Lower leg skin (tissue), 4 donors: Measurements from ENCODE around the gene LIFR. TPM values are rescaled to one million over a fixed set of nuclear protein-coding genes. Genes with fewer than 3 reads are reported as not detected.

Experiments used
- DNase-seq, 2 donors: peaks; one replicate each; pipeline ENCODE4 v3.0.0-alpha.2; 2019; ENCODE audit warnings: low spot score in 2 of 2
- H3K4me3 ChIP-seq: fragments of 200-600 bp; sonication (generic); 2 replicates; pipeline ENCODE4 v1.5.1; 2017; ENCODE audit warnings: mild to moderate bottlenecking, low read depth; ENCODE audit not compliant: poor library complexity, severe bottlenecking
- POLR2A ChIP-seq, 2 donors: fragments of 450-650 bp; IDR thresholded peaks; one replicate each; pipeline ENCODE4 v1.6.1; 2016 to 2017; ENCODE audit warnings: antibody characterized with exemption in 2 of 2, mild to moderate bottlenecking in 1 of 2, moderate library complexity in 1 of 2
- WGBS, 2 donors: methylation state at CpG; one replicate each; pipeline ENCODE4 v1.1.5; 2018; 5-methylcytosine and 5-hydroxymethylcytosine counted together
- intact Hi-C: fragments of 100-400 bp; cut with DNase I; formaldehyde crosslinking; loops from one replicate; pipeline ENCODE4 v1.15.0; 2023; ENCODE audit warnings: low total_unique reads
- total RNA-seq, 4 donors: library from RNA; depleted of rRNA; stranded (reverse); fragments of >200 nt; gene quantifications; one replicate each; pipeline ENCODE4 v1.1.0, GENCODE V29; 2016
- TF ChIP-seq, protein P1 (sequence below), 3 donors: fragments of 450-650 bp; IDR thresholded peaks; one replicate each; pipeline ENCODE4 v1.5.1; 2016; ENCODE audit warnings: antibody characterized with exemption in 3 of 3, mild to moderate bottlenecking in 3 of 3, moderate library complexity in 2 of 3

The LIFR gene
- total RNA-seq, 4 donors from 2014 or later, result 28.3 to 70.6 (median 42.1) TPM

DNA sequence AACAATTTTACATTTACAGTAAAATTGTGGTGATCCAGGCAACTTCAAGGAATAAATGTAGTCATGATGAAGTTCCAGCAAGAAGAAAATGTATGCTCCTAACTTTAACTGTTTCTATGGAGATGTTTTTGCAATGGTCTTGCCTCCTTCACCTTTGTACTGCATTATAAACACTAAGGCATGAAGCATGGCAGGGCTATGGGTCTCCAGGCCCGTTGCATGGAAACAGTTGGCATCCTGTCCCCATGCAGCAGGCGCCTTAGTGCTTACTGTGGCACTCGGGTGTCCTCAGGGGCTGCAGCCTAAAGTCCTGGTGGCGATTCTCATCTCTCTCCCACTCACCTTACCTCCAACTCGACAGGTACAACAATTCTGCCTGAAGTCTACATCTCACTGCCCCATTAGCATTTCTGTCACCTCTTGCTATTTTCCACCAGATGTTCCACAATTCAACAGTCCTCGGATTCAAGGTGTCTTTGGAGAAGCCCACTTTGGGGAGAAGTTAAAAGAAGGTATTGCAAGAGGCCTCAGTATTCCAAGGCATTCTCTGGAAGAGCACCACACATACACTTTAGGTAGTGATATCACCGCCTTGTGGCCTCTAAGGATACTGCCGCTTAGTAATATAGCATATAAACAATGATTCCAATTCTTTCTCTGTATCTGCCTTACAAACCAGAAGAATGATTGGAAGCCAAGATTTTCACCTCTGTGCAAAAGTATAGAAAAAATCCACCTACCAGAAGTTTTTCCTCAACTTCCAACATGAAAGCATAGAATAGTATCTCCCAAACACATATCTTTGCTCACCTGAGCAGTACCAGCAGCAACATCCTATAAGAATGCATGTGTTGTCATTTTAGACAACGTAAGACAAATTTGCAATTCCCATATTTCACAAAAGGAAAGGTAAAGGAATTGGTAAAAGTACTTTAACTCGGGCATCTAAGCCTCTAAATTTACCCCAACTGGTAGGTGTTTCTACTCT lies 5.1 kb downstream of the LIFR start:
- TF ChIP-seq, protein P1, sequence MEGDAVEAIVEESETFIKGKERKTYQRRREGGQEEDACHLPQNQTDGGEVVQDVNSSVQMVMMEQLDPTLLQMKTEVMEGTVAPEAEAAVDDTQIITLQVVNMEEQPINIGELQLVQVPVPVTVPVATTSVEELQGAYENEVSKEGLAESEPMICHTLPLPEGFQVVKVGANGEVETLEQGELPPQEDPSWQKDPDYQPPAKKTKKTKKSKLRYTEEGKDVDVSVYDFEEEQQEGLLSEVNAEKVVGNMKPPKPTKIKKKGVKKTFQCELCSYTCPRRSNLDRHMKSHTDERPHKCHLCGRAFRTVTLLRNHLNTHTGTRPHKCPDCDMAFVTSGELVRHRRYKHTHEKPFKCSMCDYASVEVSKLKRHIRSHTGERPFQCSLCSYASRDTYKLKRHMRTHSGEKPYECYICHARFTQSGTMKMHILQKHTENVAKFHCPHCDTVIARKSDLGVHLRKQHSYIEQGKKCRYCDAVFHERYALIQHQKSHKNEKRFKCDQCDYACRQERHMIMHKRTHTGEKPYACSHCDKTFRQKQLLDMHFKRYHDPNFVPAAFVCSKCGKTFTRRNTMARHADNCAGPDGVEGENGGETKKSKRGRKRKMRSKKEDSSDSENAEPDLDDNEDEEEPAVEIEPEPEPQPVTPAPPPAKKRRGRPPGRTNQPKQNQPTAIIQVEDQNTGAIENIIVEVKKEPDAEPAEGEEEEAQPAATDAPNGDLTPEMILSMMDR (IDR thresholded peaks at IDR 0.05), result peak in 1 of 3 donors; percentile 5
- no peak for TF ChIP-seq POLR2A (IDR thresholded peaks at IDR 0.05)
- no peak overlapping the region for H3K4me3 ChIP-seq
- intact Hi-C loops, result no loop called here
- no peak for DNase-seq
- 66 to 67% methylated on average over 10 of the region's 10 CpGs for WGBS, 2 donors

DNA sequence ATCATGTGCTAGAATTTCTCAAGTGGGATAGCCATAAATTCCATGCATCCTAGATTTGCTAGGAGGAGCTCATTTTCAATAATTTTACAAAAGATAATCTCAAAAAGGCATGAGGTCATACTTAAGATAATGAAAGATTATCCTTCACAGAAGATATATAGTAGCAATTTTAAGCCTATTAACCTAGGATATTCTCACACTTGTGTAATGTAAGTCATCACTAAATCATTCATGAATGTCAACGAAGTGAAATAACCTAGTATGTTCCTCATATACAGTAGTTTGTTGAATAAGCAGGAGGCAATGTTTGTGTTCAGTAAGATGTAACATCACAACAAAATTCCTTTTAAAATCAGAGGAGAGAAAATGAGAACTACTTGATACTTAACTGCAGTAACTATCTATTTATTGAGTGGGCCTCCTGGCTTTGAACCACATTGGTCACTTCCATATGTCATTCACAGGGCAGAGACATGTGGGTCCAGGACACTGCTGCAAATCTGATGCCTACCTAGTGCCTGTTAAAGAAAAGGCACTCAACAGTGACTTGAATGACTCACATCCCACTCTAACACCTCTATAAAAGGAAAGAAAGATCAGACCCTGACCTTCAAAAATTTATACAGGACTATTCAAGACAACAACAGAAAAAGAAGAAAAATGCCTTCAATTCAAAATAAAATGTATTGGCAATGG lies 8.2 kb downstream of the LIFR start:
- TF ChIP-seq, protein P1 (IDR thresholded peaks at IDR 0.05), result no peak
- no peak for TF ChIP-seq POLR2A (IDR thresholded peaks at IDR 0.05)
- intact Hi-C loops, result no loop called here
- DNase-seq, result no peak
- no peak overlapping the region for H3K4me3 ChIP-seq
- WGBS, 2 donors, result 65 to 67% methylated on average over 1 of the region's 1 CpG

DNA sequence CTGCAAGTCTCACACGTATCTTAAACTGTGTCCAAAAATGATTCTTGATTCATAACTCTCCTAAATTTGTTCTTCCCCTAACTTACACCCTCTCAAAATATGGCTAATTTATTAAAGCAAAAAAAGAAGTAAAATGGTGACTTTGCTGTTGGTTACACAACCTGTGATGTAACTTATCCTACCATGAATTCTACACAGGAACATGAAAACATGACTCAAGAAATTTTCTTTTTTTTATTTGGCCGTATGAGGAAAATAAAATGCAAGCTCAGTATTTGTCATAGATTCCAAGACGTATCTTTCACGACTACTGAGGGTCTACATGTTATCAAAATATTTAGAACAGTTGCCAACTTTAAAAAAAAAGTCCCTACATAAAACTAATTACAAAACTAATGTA lies 9.2 kb downstream of the LIFR start:
- 71 to 75% methylated on average over 4 of the region's 4 CpGs for WGBS, 2 donors
- no peak for DNase-seq
- no peak overlapping the region for H3K4me3 ChIP-seq
- intact Hi-C loops, result no loop called here
- TF ChIP-seq, protein P1 (IDR thresholded peaks at IDR 0.05), result no peak
- no peak for TF ChIP-seq POLR2A (IDR thresholded peaks at IDR 0.05)

DNA sequence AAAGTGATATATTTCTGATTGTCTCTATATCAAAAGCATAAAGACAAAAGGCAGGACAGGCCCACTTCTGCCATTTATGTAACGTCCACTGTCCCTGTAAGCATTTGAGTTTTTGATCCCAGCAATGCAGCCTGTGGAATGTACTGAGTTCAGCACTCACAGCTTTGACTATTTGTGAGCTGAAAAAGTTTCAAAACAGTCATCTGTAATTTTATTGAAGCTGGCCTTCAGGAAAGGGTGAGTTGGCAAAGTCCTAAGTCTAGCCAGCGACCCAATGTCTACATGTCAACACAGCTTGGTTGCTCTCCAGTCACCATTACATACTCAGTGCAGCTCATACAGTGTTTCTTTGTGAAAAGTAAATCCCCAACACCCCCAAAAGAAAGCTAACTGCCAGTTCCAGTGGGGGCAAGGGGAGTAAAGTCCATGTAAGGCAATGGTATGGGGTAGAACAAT lies 9.7 kb downstream of the LIFR start:
- WGBS, 2 donors, result 63 to 67% methylated on average over 2 of the region's 2 CpGs
- DNase-seq, result no peak
- TF ChIP-seq, protein P1 (IDR thresholded peaks at IDR 0.05), result no peak
- no peak for TF ChIP-seq POLR2A (IDR thresholded peaks at IDR 0.05)
- H3K4me3 ChIP-seq, result no peak overlapping the region
- intact Hi-C loops, result no loop called here

DNA sequence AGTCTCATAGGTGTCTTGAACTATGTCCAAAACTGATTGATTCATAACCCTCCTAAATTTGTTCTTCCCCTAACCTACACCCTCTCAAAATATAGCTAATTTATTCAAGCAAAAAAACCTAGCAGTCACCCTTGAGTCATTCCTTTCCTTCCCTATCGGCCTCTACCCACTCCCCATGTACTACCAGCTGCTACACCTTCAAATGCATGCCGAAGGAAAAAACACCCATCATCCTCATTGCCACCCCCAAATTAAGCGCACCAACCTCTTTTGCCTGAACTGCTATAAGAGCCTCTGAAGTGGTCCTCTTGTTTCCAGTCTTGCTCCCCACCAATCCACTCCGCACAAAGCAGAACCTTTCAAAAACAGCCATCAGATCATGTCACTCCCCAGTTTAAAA lies 12.6 kb downstream of the LIFR start:
- no peak overlapping the region for H3K4me3 ChIP-seq
- 96 to 97% methylated on average over 4 of the region's 4 CpGs for WGBS, 2 donors
- intact Hi-C loops, result no loop called here
- DNase-seq, result no peak
- TF ChIP-seq POLR2A (IDR thresholded peaks at IDR 0.05), result no peak
- TF ChIP-seq, protein P1 (IDR thresholded peaks at IDR 0.05), result no peak
